ENCODE measurements around the gene RBFOX2. TPM values are rescaled to one million over a fixed set of nuclear protein-coding genes. Genes with fewer than 3 reads are reported as not detected.

RBFOX2 gene
- total and polyA plus RNA-seq, 10 of the 15 experiments (the other 5 are each of a cell fraction or from before 2014, with no cell fraction given) = 0.01 to 2.7 (median 0.17) TPM; not detected in 4

- TF ChIP-seq KDM1A (IDR thresholded peaks at IDR 0.05; ENCODE audit: borderline replicate concordance) (no peak), RUNX3 (IDR thresholded peaks at IDR 0.05; ENCODE audit: low read length) (no peak), CHD1 (IDR thresholded peaks at IDR 0.05; ENCODE audit: low read depth, low read length) (no peak)
- TF ChIP-seq, protein P1, sequence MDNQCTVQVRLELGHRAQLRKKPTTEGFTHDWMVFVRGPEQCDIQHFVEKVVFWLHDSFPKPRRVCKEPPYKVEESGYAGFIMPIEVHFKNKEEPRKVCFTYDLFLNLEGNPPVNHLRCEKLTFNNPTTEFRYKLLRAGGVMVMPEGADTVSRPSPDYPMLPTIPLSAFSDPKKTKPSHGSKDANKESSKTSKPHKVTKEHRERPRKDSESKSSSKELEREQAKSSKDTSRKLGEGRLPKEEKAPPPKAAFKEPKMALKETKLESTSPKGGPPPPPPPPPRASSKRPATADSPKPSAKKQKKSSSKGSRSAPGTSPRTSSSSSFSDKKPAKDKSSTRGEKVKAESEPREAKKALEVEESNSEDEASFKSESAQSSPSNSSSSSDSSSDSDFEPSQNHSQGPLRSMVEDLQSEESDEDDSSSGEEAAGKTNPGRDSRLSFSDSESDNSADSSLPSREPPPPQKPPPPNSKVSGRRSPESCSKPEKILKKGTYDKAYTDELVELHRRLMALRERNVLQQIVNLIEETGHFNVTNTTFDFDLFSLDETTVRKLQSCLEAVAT (IDR thresholded peaks at IDR 0.05) = no peak
Observed at GRCh38 chr22:35912658-35913057, 116.0 kb downstream of the RBFOX2 start (continued).

GRCh38 chr22:35911877-35912276, 116.7 kb downstream of the RBFOX2 start:
- no peaks in the 10 kb centered on the region for H3K4me1 ChIP-seq (ENCODE audit: control insufficient read depth, insufficient read depth, low read length)
- DNase-seq (ENCODE audit: low read depth, low spot score) (no peak), ATAC-seq (no peak), FAIRE-seq (peak; percentile 38)
- H2AFZ ChIP-seq (ENCODE audit: control insufficient read depth, low read depth, low read length) = no peak overlapping the region
- SMC1A ChIA-PET (ENCODE audit: uncharacterized antibody, unreplicated experiment) = no interaction called here
- in situ Hi-C loops (cut with MboI) = no loop called here
- no peak for TF ChIP-seq MEF2A (IDR thresholded peaks at IDR 0.05; ENCODE audit: insufficient read depth, low read depth, low read length)
- no peak for TF ChIP-seq MXI1 (IDR thresholded peaks at IDR 0.05; ENCODE audit: low read depth, low read length)
- H3K27me3 ChIP-seq (replicated peaks in 1 of 2; ENCODE audit: control insufficient read depth in 2 of 2, insufficient read depth in 2 of 2, low read length in 1 of 2) = peaks cover 0 to 2% of the 10 kb centered on the region in 2 experiments; a peak in 2 of 4 replicates
- no peaks in the 10 kb centered on the region for H3K79me2 ChIP-seq (ENCODE audit: control insufficient read depth, insufficient read depth, low read length)
- no peak overlapping the region for H3K9ac ChIP-seq (ENCODE audit: control insufficient read depth, insufficient read depth, low read length)
- no peak overlapping the region for H3K4me3 ChIP-seq
- WGBS (ENCODE audit: insufficient coverage, insufficient replicate concordance, low lambda C conversion rate, missing lambda C conversion rate) = 2% methylated on average over 2 of the region's 2 CpGs
- no peaks in the 10 kb centered on the region for H4K20me1 ChIP-seq (ENCODE audit: control insufficient read depth, insufficient read depth)
- CTCF ChIA-PET = no interaction called here
- no peaks in the 10 kb centered on the region for H3K9me3 ChIP-seq (replicated peaks; ENCODE audit: control insufficient read depth, insufficient read depth, low read length)
- no peaks in the 10 kb centered on the region for H3K36me3 ChIP-seq (ENCODE audit: control insufficient read depth in 2 of 2, insufficient read depth in 2 of 2, low read length in 1 of 2)
- intact Hi-C loops (cut with micrococcal nuclease; ENCODE audit: unreplicated experiment) = no loop called here
- no TSS peak for BruUV-seq (replicated peaks)
- H3K4me2 ChIP-seq (ENCODE audit: control insufficient read depth, insufficient read depth) = no peak overlapping the region
- POLR2A ChIA-PET = no interaction called here
- RAD21 ChIA-PET (ENCODE audit: unreplicated experiment) = no interaction called here
- H3K27ac ChIP-seq (ENCODE audit: control insufficient read depth, insufficient read depth) = no peak overlapping the region

All from GM12878 (cell line).